ENCODE results near the gene MATCAP1.

MATCAP1 gene

DNA sequence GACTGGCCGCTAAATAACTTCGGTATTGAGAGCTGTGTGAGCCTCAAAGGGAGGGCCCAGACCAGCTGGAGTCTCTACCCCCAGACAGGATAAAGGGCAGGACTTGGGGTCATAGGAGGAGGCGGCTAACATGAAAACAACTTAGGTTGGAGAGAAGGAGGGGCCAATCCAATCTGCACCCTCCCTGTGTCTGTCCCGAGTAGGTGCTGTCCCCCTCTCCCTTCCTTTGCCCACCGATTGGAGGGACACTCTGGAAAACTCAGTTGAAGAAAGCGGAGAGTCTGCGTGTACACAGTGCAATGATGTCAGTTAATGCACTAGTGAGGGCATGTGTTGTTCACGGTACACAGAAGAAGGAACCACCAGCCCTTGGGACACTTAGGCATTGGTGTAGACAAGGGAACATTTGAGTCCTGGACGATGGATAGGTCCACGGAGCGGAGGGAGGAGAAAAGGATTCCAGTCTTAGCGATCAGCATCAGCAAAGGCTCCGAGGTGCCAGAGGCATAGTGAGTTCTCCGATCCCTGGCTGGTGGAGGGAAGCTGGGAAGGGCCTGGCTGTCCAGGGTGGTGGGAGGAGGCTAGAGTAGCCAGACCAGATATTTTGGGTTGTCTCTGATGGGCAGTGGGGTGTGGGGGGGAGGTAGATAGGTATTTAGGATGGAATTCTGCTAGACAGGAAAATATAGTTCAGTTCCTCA, 12.7 kb downstream of the MATCAP1 start:
- no peak for DNase-seq

DNA sequence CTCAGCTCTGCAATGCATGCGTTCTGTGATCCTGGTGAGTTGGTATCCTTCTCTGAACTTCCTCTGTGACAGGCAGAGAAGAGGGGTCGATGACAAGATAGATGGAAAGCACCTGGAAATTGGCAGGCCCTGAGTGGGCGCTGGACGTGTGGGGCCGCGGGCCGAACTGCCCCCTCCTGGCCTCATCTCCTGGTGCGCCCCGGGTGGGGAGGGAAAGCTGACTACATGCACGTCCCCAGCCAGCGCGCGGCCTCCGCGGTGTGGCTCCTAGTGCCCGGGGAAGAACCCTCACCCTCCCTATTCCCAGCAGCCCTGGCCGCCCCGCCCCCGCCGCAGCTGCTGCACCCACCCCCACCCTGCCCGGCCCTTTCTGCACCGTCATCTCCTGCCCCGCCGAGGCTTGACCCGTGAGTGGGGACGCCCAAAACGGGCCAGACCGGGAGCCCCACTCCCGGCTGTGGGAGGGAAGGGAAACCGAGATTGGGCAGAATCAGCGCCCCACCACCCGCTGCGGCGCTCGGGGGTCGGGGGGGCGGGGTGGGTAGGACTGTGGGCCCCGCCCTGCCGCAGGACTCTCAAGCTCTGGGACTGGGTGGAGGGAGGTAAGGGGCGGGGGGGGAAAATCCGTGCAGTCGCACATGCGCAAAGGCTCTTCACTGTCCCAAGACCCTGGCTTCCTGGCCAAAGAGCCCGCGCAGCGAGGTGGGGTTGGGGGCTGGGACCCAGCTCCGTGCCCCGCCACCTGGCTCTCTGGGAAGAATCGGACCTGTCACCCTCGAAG, 13.4 kb downstream of the MATCAP1 start, which contains the start of gene NOL3:
TSS of gene NOL3 (plus strand) at position 371 of the 781 bp plus-strand sequence.
- peak; percentile 63 for DNase-seq

DNA sequence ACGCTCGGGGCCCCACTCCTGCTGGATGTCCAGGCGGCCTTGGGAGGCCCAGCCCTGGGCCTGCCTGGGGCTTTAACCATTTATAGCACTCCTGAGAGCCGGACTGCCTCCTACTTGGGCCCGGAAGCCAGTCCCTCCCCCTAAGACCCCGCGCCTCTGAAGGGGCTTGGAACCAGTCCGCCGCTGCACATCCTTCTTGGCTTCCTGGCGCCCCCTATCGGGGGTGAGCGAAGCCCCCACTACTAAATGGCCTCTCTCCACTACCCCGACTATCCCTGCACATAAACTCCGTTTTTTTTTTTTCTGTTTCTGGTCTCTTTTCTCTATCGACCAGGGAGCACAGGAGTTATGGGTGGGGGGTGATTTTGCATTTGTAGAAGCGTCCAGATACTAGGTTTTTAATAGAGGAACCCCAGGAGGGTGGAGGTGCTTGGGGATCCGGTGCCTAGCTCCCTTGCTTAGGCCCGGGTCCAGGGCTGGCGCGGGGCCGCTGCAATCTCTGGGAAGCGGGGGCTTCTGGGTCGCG, 14.1 kb downstream of the MATCAP1 start:
- DNase-seq = peak; percentile 59

- DNase-seq = no peak
Observed at GRCh38 chr16:67169011-67169451, 14.7 kb downstream of the MATCAP1 start.

DNA sequence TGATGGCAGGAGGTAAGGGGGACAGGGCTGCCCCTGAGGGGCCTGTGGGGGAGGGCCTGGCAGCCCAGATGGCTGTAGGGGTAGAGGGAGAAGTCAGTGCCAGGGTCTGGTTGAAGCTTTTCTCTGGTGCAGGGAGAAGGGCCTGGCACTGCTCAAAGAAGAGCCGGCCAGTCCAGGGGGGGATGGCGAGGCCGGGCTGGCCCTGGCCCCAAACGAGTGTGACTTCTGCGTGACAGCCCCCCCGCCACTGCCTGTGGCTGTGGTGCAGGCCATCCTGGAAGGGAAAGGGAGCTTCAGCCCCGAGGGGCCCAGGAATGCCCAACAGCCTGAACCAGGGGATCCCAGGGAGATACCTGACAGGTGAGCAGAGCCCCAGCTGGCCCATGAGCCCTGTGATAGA, 16.2 kb downstream of the MATCAP1 start:
- no peak for DNase-seq

DNA sequence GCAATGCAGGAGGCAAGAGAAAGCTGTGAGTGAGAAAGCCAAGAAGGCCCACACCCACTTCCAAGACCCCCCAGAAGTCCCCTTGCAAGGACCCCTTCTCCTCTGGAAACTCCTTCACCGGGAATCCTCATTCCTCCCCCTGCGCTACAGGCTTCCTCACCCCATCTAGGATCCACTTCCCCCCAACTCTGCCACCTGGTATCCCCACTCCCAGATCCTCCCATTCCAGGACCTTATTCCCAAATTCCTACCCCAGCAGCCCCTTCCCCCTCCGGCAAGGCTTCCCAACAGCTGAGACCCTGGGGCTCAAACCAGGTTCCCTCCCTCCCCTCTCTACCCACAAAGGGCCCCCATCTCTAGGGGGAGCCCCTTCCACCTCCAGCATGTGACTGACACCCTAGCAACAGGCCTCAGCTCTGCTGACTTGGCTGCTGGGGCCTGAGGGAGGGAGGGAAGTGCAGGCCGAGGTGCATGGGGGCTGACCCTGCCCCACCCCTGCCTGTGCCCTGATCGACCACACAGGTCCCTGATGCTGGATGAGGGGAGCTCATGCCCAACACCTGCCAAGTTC, 17.1 kb downstream of the MATCAP1 start:
- DNase-seq = no peak

- DNase-seq = no peak
Observed at GRCh38 chr16:67166110-67166547, 17.6 kb downstream of the MATCAP1 start.

DNA sequence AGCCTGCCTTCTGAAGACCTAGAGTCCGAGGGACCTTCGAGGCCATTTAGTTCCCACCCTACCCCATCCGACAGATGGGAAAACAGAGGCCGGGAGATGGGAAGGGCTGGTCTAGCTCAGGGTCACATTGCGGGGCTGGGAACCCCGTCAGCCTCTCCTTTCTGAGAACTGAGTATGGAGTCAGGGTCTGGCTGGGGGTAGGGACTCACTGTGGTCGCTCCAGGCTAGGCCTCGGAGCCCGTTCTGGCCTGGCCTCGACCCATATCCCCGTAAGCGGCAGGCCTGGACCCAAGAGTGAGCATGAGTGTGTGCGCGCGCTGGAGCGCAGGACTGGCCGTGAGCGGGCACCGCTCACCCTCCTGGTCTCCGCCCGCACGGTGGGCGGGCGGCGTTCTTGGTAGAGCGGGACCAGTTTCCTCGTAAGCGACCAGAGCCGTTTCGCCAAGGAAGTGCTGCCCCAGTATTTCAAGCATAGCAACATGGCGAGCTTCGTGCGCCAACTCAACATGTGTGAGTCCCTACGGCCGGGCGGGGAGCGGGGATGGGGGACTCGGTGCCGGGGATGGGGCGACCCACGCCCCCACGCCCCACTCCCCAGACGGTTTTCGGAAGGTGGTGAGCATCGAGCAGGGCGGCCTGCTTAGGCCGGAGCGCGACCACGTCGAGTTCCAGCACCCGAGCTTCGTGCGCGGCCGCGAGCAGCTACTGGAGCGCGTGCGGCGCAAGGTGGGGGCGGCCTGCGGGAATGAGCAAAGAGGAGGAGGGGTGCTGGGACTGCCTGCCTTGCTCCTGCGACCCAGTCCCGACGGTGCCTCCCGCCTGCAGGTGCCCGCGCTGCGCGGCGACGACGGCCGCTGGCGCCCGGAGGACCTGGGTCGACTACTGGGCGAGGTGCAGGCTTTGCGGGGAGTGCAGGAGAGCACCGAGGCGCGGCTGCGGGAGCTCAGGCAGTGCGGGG, 18.4 kb downstream of the MATCAP1 start:
- no peak for DNase-seq

DNA sequence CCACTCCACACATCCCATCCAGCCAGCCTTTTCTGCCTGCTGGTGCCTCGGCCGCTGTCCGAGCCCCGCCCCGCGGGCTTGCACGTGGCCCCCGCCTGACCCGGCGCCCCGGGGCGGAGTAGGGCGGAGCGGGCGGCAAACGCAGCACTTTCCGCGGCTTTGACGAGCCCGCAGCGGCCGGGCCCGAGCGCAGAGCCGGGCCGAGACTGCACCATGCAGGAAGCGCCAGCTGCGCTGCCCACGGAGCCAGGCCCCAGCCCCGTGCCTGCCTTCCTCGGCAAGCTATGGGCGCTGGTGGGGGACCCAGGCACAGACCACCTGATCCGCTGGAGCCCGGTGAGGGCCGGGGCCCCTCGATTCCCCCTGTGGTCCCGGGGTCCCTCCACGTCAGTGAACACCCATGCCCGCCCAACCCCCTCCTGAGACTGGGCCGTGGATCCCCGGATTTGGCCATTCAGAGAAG, 19.1 kb downstream of the MATCAP1 start, which contains the start of gene HSF4:
TSS of gene HSF4 (plus strand) at position 147 of the 463 bp plus-strand sequence. CDS start at position 214, 67 bp downstream.
- no peak for DNase-seq

DNA sequence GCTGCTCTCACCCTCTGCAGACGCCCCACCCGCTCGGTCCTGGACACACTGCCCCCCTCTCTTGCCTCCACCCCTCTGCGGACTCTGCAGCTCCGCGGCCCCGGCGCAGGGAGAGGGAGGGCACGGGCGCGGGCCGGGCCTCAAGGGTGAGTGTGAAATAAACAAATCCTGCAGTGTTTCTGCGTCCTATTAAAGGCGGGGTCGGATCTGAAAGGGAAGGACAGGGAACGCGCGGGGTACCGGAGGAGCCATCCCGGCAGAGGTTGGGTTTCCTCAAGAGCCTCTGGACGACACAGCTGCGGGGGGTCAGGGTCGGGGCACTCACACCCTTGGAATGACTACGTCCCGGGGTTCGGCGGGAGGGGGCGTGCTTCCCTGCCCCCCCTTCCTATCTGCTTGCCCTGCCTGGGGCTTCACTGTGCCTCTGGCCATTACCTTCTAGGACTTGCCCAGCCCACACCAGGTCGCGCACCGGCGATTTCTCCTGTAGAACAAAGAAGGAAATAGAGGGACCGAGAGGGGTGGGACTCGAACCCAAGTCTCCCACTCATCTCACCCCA, 19.7 kb downstream of the MATCAP1 start:
- no peak for DNase-seq

DNA sequence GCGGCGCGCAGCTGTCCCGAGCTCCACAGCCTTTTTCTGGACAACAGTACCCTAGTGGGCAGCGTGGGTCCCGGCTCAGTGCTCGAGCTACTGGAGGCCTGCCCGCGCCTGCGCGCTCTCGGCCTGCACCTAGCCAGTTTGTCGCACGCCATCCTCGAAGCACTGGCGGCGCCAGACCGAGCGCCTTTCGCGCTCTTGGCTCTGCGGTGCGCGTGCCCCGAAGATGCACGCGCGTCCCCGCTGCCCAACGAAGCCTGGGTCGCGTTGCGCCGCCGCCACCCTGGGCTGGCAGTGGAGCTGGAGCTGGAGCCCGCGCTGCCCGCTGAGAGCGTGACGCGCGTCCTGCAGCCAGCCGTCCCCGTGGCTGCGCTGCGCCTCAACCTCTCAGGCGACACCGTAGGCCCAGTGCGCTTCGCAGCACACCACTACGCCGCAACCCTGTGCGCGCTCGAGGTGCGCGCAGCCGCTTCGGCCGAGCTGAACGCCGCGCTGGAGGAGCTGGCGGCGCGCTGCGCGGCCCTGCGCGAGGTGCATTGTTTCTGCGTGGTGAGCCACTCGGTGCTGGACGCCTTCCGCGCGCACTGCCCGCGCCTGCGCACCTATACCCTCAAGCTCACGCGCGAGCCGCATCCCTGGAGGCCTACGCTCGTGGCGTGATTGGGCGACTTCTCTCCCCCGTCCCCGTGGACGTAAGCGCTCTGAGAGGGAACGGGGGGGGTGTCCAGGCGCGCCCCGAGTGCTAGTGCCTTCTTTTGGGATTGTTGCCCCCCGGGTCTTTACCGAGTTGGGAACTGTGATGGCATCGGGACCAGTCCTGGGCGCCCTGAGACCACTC, 20.4 kb downstream of the MATCAP1 start:
- DNase-seq = peak; percentile 69

GRCh38 chr16:67162506-67163163, 21.1 kb downstream of the MATCAP1 start:
- DNase-seq = no peak

- no peak for DNase-seq
Observed at GRCh38 chr16:67161595-67162058, 22.1 kb downstream of the MATCAP1 start.

GRCh38 chr16:67158637-67159600, 24.8 kb downstream of the MATCAP1 start:
- DNase-seq = peak; percentile 86

GRCh38 chr16:67157892-67158635, 25.7 kb downstream of the MATCAP1 start:
- no peak for DNase-seq

- DNase-seq = no peak
Observed at GRCh38 chr16:67157106-67157748, 26.5 kb downstream of the MATCAP1 start.

DNA sequence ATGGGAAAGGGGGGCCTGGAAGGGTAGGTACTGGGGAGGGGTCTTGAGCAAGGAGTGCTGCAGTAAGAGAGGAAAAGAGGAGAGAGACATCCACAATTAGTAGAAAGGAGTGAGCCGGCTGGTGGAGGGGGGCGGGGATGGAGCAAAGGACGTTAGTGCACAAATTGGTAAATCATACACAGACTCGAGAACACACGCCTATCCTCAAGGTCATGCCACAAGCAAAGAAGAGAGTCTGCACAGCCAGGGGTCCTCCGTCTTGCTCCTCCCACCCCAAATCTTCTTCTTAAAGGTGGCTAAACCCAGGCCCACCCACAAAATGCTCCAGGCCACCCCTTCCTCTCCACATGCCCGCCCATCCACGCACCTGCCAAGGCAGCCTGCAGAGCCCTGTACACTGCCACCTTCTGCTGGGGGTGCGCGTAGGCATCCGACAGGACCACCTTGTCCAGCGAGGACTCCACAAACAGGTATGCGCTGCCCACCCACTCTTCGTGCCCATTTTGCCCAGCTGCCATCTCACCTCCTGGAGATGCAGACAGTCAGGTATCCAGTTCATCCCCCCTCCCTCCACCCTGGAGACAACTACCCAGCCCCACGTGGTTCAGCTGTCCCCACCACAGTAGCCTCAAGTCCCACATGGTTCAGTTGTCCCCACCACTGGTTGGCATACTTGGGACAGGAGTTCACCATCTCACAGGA, 27.5 kb downstream of the MATCAP1 start:
- no peak for DNase-seq

Data from activated CD4-positive, alpha-beta T cell treated with anti-CD3 and anti-CD28 coated beads for 48 hours (primary cell).